Endothelial cell (in vitro differentiated cells): ENCODE data around the gene THSD4. TPM values are rescaled to one million over a fixed set of nuclear protein-coding genes. Genes with fewer than 3 reads are reported as not detected.
A peak's percentile ranks its signal among the peaks of the same experiment; 100 is the strongest.

Experiments used
- DNase-seq: peaks from one replicate; pipeline ENCODE4 v3.0.0; 2021; ENCODE audit warnings: low spot score
- H3K27ac Mint-ChIP-seq: one replicate; pipeline ENCODE4 v1.8.0; 2021; ENCODE audit warnings: mixed read lengths, inconsistent platforms; ENCODE audit not compliant: unreplicated experiment
- H3K27me3 Mint-ChIP-seq: one replicate; pipeline ENCODE4 v1.8.0; 2021; ENCODE audit warnings: mild to moderate bottlenecking, moderate library complexity, mixed read lengths, inconsistent platforms; ENCODE audit not compliant: unreplicated experiment
- H3K36me3 Mint-ChIP-seq: one replicate; pipeline ENCODE4 v1.8.0; 2021; ENCODE audit warnings: mild to moderate bottlenecking, low read depth, mixed read lengths, inconsistent platforms; ENCODE audit not compliant: unreplicated experiment
- H3K4me1 Mint-ChIP-seq: one replicate; pipeline ENCODE4 v1.8.0; 2021; ENCODE audit warnings: mild to moderate bottlenecking, mixed read lengths, inconsistent platforms; ENCODE audit not compliant: unreplicated experiment
- H3K4me3 Mint-ChIP-seq: one replicate; pipeline ENCODE4 v1.8.0; 2021; ENCODE audit warnings: mild to moderate bottlenecking, mixed read lengths, inconsistent platforms; ENCODE audit not compliant: unreplicated experiment
- H3K9me3 Mint-ChIP-seq: one replicate; pipeline ENCODE4 v1.8.0; 2021; ENCODE audit warnings: mixed read lengths, inconsistent platforms; ENCODE audit not compliant: unreplicated experiment
- total RNA-seq: library from RNA; stranded (reverse); fragmentation: NEBNext Ultra II Directional; extraction: Animal tissue kit (Norgen Biotek cat#: 25700); gene quantifications from one replicate; pipeline ENCODE4 v1.2.1, GENCODE V29; 2021; ENCODE audit not compliant: unreplicated experiment
- TF ChIP-seq, protein P1 (sequence below): fragments of 200-600 bp; sonication (generic); IDR thresholded peaks from one replicate; pipeline ENCODE4 v1.5.0; 2021; ENCODE audit warnings: antibody characterized with exemption; ENCODE audit not compliant: unreplicated experiment

THSD4 gene
- total RNA-seq, 1 donor from 2014 or later, result 0.92 TPM

GRCh38 chr15:71385457-71385856 is 270.2 kb downstream of the THSD4 start:
- Mint-ChIP-seq H3K4me1 (peaks cover 10% of the 10 kb centered on the region), H3K27ac (no peak overlapping the region), H3K27me3 (no peaks in the 10 kb centered on the region), H3K36me3 (no peaks in the 10 kb centered on the region), H3K9me3 (no peaks in the 10 kb centered on the region), H3K4me3 (no peak overlapping the region)
- TF ChIP-seq, protein P1, sequence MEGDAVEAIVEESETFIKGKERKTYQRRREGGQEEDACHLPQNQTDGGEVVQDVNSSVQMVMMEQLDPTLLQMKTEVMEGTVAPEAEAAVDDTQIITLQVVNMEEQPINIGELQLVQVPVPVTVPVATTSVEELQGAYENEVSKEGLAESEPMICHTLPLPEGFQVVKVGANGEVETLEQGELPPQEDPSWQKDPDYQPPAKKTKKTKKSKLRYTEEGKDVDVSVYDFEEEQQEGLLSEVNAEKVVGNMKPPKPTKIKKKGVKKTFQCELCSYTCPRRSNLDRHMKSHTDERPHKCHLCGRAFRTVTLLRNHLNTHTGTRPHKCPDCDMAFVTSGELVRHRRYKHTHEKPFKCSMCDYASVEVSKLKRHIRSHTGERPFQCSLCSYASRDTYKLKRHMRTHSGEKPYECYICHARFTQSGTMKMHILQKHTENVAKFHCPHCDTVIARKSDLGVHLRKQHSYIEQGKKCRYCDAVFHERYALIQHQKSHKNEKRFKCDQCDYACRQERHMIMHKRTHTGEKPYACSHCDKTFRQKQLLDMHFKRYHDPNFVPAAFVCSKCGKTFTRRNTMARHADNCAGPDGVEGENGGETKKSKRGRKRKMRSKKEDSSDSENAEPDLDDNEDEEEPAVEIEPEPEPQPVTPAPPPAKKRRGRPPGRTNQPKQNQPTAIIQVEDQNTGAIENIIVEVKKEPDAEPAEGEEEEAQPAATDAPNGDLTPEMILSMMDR, result no peak
- no peak for DNase-seq

GRCh38 chr15:71386005-71386404 is 270.7 kb downstream of the THSD4 start:
- no peak overlapping the region for H3K27ac Mint-ChIP-seq
- peaks cover 11% of the 10 kb centered on the region for H3K4me1 Mint-ChIP-seq
- TF ChIP-seq, protein P1, result no peak
- no peak overlapping the region for H3K4me3 Mint-ChIP-seq
- no peak for DNase-seq
- no peaks in the 10 kb centered on the region for H3K36me3 Mint-ChIP-seq
- no peaks in the 10 kb centered on the region for H3K27me3 Mint-ChIP-seq
- H3K9me3 Mint-ChIP-seq, result no peaks in the 10 kb centered on the region

DNA sequence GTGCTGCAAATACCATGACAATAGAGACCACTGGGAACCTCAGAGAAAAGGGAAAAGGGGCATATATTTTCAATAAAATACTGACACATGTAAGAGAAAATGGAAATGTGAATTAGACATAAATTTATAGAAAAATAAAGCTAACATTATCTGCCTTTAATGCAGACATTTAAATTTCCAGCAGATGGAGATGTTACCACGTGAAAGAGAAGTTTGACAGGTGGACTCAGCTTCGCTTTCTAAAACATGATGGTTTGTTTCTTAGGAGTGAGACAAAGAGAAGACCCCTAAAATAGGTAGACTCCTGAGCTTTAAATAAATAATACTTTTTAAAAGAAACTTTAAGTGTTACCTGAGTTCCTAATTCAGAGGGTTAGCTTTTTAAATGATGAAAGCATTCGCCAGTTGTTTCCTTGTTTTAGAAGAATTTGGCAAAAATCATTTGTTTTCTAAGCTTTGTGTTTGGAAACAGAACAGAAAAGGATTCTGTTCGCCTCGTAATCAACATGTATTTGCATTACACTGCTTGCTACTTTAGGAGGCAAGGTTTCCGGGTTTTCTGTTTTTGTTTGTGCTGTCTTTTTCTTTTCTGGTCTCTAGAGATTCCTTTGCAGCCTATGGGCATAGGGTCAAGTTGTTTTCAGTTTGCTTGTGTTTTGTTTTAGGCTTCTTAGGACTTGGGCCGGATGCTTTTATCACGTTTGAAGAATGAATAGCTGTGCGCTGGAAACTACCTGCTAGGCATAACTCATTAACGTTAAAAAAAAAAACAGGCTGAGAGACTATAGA is 271.4 kb downstream of the THSD4 start:
- TF ChIP-seq, protein P1, result peak; percentile 58
- no peaks in the 10 kb centered on the region for H3K36me3 Mint-ChIP-seq
- no peaks in the 10 kb centered on the region for H3K9me3 Mint-ChIP-seq
- peaks cover 11% of the 10 kb centered on the region for H3K4me1 Mint-ChIP-seq
- H3K4me3 Mint-ChIP-seq, result no peak overlapping the region
- H3K27me3 Mint-ChIP-seq, result no peaks in the 10 kb centered on the region
- DNase-seq, result peak; percentile 16
- no peak overlapping the region for H3K27ac Mint-ChIP-seq

DNA sequence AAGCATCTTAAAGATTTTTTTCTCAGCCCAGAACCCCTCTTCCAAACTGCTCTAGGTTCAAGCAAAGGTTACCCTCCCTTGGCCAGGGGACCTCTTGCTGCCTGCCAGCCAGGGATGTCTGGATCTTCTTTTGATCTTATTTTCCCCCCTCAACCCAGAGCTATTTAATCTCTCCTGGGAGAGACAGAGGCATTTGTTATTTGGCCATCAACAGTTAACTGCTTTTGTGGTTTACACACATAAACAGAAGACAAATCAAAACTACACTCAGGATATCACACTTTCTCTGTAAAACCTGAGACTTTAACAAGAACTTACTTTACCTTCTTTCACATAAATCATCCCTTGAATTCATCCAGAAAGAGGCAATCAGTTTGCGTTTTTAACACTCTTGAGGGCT is 272.5 kb downstream of the THSD4 start:
- no peaks in the 10 kb centered on the region for H3K9me3 Mint-ChIP-seq
- no peak overlapping the region for H3K4me3 Mint-ChIP-seq
- H3K27ac Mint-ChIP-seq, result no peak overlapping the region
- DNase-seq, result no peak
- H3K36me3 Mint-ChIP-seq, result no peaks in the 10 kb centered on the region
- no peaks in the 10 kb centered on the region for H3K27me3 Mint-ChIP-seq
- H3K4me1 Mint-ChIP-seq, result peaks cover 16% of the 10 kb centered on the region
- TF ChIP-seq, protein P1, result no peak

- no peaks in the 10 kb centered on the region for H3K27me3 Mint-ChIP-seq
- no peaks in the 10 kb centered on the region for H3K9me3 Mint-ChIP-seq
- DNase-seq, result no peak
- no peak overlapping the region for H3K4me3 Mint-ChIP-seq
- TF ChIP-seq, protein P1, result no peak
- no peak overlapping the region for H3K27ac Mint-ChIP-seq
- peaks cover 18% of the 10 kb centered on the region for H3K4me1 Mint-ChIP-seq
- H3K36me3 Mint-ChIP-seq, result no peaks in the 10 kb centered on the region
Observed at GRCh38 chr15:71390096-71390495, 274.8 kb downstream of the THSD4 start.
